Measurements from ENCODE around the gene ITPRIP. TPM values are rescaled to one million over a fixed set of nuclear protein-coding genes. Genes with fewer than 3 reads are reported as not detected.

Gene ITPRIP
- total RNA-seq, 6 experiments from 2014 or later: 2.9 to 9.7 (median 7.7) TPM

DNA sequence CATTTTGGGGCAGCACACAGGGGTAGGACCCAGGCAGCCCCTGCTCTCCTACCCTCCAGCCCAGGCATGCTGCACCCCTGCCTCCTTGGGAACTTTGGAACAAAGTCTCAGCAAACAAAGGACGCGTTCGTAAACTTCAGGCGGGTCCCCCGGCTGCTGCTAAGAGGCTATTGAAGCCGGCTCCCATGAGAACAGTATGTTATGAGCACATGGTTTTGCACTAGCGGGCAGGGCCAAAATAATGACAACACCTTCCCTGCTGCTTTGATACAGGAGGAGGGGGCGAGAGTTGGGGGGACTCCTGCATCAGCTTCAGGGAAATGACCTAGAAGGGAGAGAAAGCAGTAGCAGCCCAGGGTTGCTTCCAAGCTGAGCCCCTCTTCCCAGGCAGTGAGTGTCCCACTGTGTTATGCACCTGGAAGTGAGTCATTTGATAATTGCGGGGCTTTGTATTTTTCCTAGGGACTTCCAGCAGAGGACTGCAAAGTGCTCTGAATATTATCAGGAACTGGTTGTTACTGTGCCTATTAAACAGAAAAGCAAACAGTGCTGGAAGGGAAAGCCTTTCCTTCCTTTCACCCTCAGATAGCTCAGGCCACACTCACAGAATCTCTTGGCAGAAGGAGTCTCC lies 6.9 kb downstream of the ITPRIP start:
- peak; percentile 9 for TF ChIP-seq POLR2A (IDR thresholded peaks at IDR 0.05)
- TF ChIP-seq, protein P1, sequence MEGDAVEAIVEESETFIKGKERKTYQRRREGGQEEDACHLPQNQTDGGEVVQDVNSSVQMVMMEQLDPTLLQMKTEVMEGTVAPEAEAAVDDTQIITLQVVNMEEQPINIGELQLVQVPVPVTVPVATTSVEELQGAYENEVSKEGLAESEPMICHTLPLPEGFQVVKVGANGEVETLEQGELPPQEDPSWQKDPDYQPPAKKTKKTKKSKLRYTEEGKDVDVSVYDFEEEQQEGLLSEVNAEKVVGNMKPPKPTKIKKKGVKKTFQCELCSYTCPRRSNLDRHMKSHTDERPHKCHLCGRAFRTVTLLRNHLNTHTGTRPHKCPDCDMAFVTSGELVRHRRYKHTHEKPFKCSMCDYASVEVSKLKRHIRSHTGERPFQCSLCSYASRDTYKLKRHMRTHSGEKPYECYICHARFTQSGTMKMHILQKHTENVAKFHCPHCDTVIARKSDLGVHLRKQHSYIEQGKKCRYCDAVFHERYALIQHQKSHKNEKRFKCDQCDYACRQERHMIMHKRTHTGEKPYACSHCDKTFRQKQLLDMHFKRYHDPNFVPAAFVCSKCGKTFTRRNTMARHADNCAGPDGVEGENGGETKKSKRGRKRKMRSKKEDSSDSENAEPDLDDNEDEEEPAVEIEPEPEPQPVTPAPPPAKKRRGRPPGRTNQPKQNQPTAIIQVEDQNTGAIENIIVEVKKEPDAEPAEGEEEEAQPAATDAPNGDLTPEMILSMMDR (IDR thresholded peaks at IDR 0.05): no peak
- Histone ChIP-seq H3K27me3 (no peaks in the 10 kb centered on the region), H3K4me3 (no peak overlapping the region), H3K9me3 (no peaks in the 10 kb centered on the region), H3K27ac (peak overlapping the region; percentile 8 to 59 (median 19)), H3K36me3 (no peaks in the 10 kb centered on the region), H3K4me1 (peaks cover 0 to 39% (median 0%) of the 10 kb centered on the region in 4 donors)
- 83% methylated on average over 5 of the region's 9 CpGs for WGBS (ENCODE audit: insufficient coverage, low coverage, low lambda C conversion rate, missing lambda C conversion rate)
- DNase-seq (peak in 2 of 3 donors; percentile 22 to 42), ATAC-seq (peak; percentile 33 to 65 (median 42))
- intact Hi-C loops (cut with DNase I): no loop called here

DNA sequence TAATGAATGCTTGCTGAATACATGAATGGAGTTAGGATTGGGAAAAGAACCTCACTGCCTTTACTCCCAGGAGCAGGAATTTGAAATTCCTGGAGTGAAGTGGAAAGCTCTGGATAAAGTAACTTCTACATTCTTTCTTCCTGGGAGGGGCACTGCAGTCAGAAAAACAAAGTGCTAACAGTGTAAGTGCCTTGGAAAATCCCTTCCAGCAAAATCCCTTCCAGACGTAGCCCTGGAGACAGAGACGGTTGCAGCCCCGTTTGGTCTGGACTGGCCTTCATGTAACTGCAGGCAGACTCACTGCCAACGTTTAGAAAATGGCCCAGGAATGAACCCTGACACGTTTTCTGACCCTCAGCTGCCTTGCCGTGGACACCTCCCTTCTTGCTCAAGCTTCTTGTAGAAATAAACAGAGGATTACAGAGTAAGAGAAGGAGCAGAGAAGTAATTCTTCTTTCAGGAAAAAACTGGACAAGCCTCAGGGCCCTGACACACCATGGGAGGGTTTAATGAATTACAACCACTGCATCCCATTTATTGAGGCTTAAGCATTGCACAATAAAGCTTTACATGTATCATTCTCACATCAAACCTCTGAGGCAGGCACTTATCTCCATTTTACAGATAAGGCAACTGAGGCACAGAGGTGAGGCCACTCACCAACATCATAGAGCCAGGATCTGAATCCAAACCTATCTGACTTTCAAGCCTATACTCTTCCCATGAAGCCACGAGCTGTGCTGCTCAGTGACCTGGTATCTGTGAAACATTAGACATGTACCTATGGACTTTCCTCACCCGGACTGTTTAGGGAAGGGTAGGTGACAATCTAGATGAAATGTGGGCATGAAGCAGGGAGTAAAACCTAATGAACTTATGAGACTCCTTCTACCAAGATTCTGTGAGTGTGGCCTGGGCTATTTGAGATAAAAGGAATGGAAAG lies 7.8 kb downstream of the ITPRIP start:
- DNase-seq: no peak
- no peak overlapping the region for H3K4me3 ChIP-seq
- no peaks in the 10 kb centered on the region for H3K36me3 ChIP-seq
- no peaks in the 10 kb centered on the region for H3K27me3 ChIP-seq
- H3K9me3 ChIP-seq: no peaks in the 10 kb centered on the region
- H3K27ac ChIP-seq: peak overlapping the region; percentile 8 to 59 (median 34)
- TF ChIP-seq, protein P1 (IDR thresholded peaks at IDR 0.05): no peak
- TF ChIP-seq POLR2A (IDR thresholded peaks at IDR 0.05): no peak
- 26% methylated on average over 8 of the region's 8 CpGs for WGBS (ENCODE audit: insufficient coverage, low coverage, low lambda C conversion rate, missing lambda C conversion rate)
- peak in 1 of 4 donors; percentile 16 for ATAC-seq
- intact Hi-C loops (cut with DNase I): no loop called here
- peaks cover 0 to 34% (median 0%) of the 10 kb centered on the region in 4 donors for H3K4me1 ChIP-seq

DNA sequence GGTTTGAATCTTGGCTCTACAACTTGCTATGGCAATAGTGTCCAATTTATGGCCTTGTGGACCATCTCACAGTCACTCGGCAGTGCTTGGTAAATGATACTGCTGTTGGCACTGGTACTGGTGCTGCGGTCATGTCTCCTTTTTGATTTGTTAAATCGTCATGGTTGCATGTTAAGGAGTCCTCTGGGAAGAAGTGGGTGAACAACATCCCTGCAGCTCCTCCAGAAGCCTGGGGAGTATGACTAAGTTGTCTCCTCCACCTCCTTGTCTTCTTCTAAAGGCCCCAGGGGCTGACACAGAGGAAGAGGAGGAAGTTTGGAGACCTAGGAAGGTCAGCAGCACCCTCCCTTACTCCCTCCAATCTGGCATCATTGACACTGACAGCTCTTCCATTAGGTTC lies 8.5 kb downstream of the ITPRIP start:
- intact Hi-C loops (cut with DNase I): no loop called here
- peak overlapping the region; percentile 8 to 59 (median 34) for H3K27ac ChIP-seq
- peaks cover 0 to 32% (median 0%) of the 10 kb centered on the region in 4 donors for H3K4me1 ChIP-seq
- DNase-seq: no peak
- no peak overlapping the region for H3K4me3 ChIP-seq
- ATAC-seq: no peak
- TF ChIP-seq, protein P1 (IDR thresholded peaks at IDR 0.05): no peak
- no peak for TF ChIP-seq POLR2A (IDR thresholded peaks at IDR 0.05)
- no CpG with 5 or more reads among the region's 3 CpGs for WGBS (ENCODE audit: insufficient coverage, low coverage, low lambda C conversion rate, missing lambda C conversion rate)
- H3K9me3 ChIP-seq: no peaks in the 10 kb centered on the region
- H3K36me3 ChIP-seq: no peaks in the 10 kb centered on the region
- H3K27me3 ChIP-seq: no peaks in the 10 kb centered on the region

DNA sequence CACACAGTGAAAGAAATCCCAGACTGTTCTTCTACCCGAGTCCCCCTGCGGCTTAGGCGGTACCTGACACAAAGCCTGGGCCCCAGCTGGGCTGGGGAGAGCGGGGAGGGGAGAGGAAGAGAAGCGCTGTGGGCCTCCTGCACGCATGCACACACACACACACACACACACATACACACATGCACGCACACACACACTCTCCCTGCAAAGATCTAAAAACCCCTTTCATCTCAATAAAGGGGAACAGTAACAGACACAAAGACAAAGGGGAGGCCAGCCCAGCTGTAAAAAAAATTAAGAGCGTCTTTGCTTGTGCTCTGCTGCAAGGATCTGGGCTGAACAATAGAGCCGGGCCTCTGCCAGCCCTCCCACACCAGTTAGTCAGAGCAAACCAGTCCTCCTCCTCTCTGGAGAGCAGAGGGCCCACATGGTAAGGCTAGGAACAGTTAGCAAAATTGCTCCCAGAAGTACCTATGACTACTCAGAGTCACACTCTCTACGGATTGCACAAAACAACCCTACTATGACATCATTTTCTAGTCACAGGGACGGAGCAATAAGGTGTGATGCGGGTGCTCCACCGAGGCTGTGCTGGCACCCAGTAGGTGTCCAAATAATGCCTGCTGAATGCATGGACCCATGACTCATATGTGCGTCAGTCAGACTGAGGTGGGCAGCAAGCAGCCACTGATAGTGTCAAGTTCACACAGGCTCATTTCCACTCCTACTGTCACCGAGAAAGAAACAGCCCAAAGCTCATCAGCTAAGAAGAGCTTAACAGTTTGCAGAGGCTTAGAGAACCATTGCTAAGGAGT lies 9.2 kb downstream of the ITPRIP start:
- H3K36me3 ChIP-seq: no peaks in the 10 kb centered on the region
- H3K27me3 ChIP-seq: no peaks in the 10 kb centered on the region
- H3K9me3 ChIP-seq: no peaks in the 10 kb centered on the region
- peak in 2 of 4 donors; percentile 5 for ATAC-seq
- peak overlapping the region; percentile 8 to 59 (median 34) for H3K27ac ChIP-seq
- intact Hi-C loops (cut with DNase I): no loop called here
- peaks cover 0 to 30% (median 0%) of the 10 kb centered on the region in 4 donors for H3K4me1 ChIP-seq
- H3K4me3 ChIP-seq: no peak overlapping the region
- TF ChIP-seq, protein P1 (IDR thresholded peaks at IDR 0.05): no peak
- no peak for TF ChIP-seq POLR2A (IDR thresholded peaks at IDR 0.05)
- WGBS (ENCODE audit: insufficient coverage, low coverage, low lambda C conversion rate, missing lambda C conversion rate): 41% methylated on average over 5 of the region's 15 CpGs
- DNase-seq: peak in 1 of 3 donors; percentile 38
